Hematopoietic multipotent progenitor cell (in vitro differentiated cells): ENCODE results near the gene DLG4. TPM values are rescaled to one million over a fixed set of nuclear protein-coding genes. Genes with fewer than 3 reads are reported as not detected.

ENCODE experiments used
- DNase-seq, 3 donors: peaks; one replicate each; pipeline ENCODE4 v3.0.0-alpha.2; 2011 to 2015; ENCODE audit warnings: low read depth in 2 of 3, low spot score in 2 of 3
- total RNA-seq: library from RNA; depleted of rRNA; stranded (reverse); fragments of >200 nt; gene quantifications from one replicate; pipeline ENCODE4 v1.2.3, GENCODE V29; 2012

DLG4 gene
- total RNA-seq, 1 donor = 26.9 TPM

DNA sequence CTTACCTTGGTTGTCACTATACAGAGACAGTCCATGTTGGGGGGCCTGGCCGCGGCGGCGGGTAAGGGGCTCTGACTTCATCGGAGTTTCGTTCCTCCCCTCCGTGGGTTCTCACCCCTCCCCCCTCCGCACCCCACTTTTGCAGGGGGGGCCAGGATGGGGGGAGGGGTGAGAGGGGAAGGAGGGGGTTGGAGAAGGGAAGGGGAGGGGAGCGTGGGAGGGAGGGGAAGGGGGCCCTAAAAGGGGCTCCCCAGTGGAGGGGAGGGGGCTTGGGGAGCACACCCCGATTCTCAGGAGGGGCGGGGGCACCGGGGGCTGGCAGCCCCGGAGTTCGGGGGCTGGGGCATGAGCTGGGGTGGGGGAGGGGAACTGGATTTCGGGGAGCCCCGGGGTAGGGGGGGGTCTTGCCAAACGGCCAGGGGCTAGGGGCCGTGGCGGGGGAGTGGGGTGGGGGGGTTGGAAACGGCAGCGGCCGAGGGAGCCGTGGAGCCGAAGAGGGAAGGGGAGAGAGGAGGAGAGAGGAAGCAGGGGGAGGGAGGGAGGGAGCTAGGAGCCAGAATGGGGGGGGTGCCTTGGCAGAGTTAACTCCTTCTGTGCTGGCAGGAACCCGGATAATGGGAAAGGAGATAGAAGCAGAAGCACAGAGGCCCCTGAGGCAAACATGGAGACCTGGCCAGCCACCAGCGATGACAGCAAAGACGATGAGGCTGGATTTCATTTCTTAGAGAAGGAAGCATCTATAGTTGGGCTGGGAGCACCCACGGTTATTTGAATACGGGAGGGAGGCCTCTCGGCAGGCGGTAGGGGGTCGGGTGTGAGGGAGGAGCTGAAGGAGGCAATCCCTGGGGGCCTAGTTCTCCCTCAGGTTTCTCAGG is 2.3 kb downstream of the DLG4 start:
- peak in 1 of 3 donors; percentile 75 for DNase-seq

DNA sequence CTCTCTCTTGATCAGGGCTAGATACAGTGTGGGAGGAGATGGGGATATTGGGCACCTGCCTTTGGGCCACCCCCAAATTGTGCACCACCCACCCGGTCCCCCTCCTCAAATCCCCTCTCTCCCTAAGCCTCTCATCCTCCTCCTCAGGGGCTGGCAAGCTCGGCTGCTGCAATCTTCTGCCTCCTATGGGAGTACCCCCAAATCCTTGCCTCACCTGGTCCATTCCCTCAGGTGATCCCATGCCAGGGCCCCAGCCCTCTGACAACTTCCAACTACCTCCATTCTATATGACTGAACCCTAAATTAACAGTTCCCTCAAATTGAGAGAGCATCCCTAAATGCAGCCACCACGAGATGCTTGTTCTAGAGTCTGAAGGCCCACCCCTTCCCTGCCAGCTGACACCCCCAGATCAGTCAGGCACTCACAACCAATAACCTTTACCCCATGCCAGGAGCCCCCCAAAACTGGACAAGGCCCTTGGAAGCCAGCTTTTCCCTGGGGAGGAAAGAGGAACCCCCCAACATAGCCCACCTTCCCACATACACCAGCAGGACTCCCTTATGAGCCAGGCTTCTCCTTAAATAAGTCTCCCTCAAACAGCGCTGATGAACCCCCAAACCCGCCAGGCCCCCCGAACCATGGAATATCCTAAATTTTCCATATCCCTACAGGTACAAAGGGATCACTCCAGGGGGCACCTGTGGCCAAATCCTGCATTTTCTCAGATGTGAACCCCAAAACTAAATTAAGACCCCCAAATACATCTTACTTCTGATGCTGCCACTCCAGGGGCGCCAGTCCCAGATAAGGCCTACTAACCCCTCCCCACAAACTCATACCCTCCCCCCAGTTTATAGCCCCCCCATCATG is 3.2 kb downstream of the DLG4 start:
- DNase-seq = no peak

DNA sequence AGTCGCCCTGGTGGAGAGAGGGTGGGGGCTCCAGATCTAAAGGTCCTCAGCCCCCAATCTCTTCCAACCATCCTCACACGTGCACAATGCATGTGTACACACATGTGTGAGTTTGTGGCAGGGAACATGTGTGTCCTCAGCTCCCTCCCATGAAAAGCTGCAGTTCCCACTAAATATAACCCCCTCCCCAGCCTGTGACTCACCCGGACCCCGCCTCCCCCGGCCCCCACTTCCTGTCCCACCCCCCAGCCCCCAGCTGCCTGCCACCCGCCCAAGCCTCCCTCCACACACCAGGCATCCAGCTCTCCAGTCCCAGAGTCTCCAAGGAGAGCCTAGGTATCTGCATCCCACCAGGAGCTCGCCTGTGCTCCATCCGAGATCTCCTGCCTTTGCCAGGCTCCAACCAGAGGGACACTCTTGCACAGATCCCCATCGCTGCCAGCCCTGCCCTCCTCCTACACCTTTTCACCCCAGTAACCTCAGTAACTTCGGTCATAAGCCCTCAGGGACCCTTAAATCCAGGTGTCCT is 3.9 kb downstream of the DLG4 start:
- DNase-seq = no peak

DNA sequence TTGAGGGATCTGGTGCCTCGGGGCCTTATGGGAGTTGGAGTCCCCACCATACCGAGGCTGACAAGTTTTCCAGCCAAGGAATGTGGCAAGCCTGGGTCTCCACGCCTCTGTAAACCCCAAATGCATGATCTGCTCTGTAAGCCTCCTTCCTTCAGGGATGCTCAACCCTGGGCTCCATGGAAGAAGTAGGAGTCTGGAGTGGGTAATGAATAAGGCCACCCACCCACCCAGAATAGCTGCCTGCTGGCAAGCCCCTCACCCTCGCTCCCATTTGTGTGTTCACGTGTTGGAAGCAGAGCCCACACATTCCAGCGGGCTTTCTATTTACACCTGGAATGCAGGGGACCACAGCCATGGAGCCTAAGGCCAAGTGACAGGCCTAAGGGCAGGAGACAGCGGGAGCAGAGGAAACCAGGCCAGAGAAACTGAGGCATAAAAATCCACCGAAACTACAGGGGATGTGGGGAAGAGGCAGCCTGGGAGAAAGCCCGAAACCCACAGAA is 4.4 kb downstream of the DLG4 start:
- no peak for DNase-seq

DNA sequence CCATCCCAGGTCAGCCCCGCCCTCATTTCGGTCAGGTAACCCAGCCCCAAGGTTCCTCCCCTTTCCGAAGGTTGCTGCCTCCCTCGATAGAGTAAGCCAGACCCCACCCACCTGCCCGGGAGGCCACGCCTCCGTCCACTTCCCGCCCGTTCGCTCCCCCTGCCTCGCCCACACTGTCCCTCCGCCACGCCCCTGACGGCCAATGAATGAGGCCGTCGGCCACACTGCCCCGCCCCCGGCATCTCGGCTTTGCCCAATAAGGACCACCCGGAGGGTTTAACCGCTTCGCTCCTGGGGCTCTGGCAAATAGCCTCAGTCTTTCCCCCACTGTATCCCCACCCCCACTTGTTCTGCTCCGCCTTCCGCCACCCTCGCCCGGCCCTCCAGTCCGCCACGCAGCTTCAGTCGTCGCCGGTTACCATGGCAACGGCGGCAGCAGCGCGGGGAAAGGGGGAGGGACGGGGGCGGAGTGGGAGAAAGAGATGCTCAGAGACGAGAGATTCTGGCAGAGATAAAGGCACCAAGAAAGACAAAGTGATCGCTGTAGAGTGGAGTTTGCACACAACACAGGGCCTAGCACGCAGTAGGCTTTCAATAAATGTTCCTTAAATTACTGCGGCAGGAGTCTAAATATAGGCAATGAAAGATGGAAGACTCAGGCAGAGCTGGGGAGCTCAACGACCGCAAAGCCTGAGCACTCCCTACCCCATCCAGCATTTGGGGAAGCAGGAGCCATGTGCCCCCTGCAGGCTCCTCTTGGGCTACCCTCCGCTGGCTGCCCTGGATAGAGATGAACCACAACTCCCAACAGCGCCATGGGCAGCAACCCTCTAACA is 5.1 kb downstream of the DLG4 start:
- DNase-seq = peak; percentile 95 to 99 (median 99)

DNA sequence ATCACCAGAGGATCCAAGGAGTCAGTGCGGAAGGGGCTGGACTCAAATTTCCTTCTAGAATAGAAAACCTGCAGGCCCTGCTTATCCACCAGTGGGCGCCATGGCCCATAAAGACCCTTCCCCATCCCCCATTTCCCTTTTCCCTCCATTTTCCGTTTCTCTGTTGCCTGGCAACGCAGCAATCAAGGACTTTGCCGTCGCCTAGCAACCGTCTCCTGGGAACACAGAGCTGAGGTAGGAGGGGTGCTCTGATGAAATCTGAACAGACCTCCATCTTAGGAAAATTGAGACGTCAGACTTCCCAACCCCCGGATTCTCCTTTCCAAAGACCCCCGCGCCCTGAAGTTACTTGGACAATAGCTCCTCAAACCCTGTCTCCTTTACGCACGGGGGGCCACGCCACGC is 5.7 kb downstream of the DLG4 start:
- peak; percentile 83 to 96 (median 94) for DNase-seq

DNA sequence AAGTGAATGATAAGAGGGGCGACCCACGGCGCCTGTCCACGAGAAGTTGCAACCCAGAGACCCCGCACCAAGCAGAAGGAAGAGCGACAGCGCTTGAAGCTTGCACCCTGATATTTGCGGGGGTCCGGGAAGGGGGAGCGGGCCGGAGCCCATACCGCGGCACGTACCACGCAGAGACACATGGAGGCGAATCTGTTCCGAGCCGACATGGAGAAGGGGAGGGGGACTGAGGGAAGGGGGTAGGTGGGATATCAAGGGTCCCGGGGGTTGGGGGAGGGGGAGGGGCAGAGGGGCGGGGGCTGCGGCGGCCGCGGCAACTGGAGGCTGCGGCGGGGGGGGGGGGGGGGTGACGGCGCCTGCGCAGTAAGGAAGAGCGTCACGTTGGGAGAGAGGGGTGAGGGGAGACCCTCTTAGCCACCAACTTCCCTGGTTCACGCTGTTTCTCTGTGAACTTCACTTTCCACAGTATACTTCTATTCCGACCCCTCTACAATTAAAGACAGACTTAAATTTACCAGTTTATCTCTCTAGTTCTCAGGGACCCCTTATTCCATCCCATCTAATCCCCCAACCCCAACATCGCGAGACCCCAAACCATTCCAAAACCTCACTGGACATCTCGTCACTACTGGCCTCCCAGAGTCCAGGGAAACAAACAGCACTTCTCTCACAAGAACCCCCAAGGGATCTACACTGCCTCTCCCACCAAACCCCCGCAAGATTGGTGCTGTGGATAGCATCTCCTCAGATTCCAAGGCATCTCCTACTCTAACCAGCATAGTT is 8.0 kb downstream of the DLG4 start:
- DNase-seq = no peak

DNA sequence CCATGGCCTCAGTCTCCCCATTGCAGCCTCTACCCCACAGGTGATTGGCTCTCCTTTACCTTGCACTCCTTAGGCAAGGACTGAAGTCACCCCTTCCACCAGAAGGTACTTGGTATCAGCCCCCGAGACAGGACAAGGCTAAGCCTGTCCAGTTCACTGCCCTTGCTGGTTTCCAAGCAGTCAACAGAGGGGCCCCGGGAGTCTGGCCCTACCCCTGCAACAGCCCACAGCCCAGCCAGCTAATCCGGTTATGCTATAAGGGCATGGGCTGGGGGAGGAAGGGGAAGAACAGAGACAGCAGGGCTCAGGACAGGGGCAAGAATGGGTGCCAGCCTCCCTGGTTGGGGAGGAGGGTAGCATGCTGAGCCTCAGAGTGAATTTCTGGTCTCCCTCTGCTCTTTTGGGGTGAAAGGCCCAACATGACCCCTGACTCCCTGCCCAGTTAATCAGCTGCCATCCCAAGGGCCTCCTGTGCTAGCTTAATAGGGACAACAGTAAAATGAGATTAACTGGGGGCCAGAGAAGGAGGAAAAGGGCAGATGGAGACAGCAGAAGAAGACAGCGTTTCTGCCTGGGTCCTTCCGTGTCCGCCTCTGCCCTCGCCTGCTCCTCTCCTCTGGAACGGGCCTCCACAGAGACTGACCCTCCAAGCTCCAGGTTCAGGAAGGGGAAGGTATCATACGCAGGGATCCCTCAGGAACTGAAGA is 10.7 kb downstream of the DLG4 start:
- DNase-seq = no peak

DNA sequence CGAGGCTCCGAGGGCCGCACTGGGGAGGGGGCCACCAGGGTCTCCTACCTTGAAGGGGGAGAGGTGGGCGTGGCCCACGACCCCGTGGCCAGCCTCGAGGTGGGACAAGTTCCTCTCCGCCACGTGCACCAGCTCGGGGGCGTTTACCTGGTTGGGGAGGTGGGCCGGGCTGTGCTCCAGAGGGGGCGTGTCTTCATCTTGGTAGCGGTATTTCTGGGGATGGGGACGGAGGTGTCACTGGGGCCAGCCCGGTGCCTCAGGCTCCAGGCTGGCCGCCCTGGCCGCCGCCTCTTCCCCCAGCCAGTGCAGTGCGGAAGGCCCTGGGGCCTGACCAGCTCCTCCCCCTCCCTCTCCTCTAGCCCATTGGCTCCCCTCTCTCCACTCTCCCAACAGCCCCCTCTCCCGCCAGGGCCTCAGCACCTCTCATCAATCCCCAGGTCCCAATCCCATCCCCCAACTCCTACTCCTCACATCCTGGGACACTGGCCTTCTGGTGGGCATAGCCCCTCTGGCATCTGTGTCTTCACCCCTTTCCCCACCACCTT is 11.5 kb downstream of the DLG4 start:
- DNase-seq = no peak

DNA sequence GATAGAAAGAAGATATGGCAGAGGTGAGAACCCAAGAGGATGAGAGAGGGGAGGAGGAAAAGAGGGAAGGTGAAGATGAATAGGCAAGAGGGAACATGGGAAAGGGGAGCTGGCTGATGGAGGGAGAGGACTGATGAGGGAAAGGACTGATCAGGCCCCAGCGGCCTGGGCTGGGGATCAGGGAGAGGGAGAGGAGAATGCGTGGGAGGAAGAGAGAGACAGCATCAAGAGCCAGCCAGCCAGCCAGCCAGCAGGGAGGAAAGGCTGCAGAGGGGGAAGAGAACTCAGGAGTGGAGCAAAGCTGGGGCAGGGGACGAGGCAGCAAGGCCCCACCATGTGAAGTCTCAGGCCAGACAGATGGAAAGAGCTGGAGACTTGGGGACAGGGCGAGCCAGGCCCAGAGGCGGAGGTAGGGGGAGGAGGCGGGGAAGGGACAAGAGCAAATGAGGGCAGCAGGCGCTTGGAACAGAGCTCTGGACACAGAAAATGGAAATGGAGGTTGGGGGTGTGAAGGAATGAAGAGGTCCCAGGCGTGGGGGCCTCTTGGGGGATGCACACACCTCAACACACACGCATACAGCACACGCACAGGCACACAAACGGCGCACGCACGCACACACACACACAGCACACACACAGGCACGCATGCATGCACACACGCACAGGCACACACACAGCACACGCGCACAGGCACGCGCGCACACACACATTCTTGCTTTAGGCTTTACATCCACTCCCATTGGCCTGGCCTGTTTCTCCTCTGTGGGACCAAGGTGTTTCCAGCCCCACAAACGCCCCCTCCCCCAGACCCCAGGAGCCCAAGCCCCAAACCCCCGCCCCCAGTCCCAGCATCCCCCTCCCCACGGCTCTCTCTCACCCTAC is 12.3 kb downstream of the DLG4 start:
- no peak for DNase-seq

DNA sequence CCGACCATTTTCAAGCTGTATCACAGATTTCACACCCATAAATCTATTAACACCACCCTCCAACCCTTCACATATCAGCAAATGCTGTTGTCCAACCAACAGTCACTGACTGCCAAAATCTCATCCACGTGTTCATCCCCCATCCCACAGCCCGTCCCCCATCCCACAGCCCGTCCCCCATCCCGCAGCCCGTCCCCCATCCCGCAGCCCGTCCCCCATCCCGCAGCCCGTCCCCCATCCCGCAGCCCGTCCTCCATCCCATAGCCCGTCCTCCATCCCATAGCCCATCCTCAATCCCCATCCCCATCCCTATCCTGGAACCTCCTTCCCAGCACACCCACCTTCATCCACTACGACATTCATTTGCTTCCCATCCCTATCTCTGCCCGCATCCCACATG is 14.1 kb downstream of the DLG4 start:
- DNase-seq = no peak

DNA sequence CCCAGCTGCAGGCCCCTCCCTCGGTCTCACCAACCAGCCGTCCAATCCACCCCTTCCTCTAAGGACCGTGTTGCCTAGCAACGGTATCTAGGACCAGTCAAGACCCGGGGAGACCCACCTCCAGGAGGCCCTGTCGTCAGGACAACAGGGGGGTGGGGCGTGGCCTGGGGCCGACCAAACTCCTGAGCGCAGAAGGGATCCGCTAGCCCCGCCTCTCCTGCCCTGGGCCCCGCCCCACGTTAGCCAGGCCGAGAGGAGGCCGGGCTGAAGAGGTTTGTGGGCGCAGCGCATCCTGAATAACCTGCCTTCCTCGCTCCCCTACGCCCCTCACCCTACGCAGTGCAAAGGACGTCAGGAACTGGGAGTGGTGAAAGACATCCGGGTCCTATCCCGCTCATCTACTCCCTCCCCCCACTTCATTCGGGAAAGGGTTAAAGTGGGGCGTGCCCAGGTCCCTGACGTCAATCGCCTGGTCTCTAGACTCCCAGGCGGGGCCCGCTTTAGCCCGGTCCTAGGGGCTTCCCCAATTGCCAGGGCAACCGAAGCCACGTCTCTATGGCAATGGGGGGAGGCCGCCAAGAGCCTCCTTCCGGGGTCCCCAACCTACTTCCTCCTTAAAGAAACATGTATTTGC is 14.7 kb downstream of the DLG4 start:
- DNase-seq = peak; percentile 95 to 97 (median 96)

DNA sequence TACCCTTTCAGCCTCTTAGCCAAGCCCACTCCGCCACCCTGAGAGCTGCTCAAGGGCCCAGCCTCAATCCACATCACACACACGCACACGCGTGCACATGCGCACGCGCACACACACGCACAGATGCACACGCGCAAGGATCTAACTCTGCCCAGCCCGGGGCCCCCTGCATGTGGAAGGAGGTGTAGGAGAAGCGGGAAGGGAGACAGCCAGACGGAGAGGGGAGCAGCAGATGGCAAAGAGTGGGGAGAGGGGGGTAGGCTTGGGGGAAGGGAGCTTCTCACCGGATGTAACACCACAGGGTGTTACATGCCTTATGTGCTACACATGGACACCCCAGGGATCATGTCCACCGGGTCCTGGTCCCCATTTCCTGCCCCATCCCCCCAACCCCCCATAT is 15.3 kb downstream of the DLG4 start:
- no peak for DNase-seq

DNA sequence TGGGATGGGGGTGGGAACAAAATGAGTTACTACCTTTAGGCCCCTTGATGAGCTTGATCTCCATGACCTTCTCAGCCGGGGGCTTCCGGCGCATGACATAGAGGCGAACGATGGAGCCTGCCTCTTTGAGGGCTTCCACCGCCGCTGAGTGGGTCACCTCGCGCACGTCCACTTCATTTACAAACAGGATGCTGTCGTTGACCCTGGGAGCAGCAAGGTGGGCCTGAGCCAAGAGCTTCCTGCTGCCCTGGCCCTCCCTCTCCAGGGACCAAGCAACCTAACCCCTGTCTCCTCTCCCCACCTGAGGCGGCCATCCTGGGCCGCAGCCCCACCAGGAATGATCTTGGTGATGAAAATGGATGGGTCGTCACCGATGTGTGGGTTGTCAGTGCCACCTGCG is 16.2 kb downstream of the DLG4 start:
- DNase-seq = no peak

DNA sequence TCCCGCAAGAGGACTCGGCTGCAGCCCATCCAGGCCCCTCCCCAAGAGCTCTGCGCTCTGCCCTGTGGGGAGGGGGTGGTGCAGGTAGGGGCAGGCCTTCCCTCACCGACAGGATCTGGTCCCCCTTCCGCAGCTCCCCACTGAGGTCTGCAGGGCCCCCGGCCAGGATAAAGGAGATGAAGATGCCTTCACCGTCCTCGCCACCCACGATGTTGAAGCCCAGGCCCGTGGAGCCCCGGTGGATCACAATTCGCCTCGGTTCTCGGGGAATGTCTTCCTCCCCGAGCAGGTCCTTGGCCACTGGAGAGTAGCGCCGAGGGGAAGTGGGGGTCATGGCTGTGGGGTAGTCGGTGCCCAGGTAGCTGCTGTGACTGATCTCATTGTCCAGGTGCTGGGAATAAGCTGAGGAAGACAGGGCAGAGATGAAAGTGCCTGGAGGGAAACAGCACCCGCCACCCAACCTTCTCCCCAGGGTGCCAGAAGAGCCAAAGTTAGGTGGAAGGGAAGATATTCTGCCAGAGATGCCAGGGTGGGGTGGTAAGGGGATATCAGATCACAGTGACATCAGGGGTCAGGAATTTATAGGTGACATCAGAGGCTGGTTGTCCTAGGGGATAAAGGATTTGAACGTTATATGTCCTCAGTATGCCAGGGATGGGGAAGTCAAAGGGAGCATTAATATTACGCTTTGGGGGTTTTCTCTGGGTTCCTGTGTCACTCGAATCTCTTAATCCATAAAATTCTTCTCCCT is 22.8 kb downstream of the DLG4 start:
- DNase-seq = no peak

DNA sequence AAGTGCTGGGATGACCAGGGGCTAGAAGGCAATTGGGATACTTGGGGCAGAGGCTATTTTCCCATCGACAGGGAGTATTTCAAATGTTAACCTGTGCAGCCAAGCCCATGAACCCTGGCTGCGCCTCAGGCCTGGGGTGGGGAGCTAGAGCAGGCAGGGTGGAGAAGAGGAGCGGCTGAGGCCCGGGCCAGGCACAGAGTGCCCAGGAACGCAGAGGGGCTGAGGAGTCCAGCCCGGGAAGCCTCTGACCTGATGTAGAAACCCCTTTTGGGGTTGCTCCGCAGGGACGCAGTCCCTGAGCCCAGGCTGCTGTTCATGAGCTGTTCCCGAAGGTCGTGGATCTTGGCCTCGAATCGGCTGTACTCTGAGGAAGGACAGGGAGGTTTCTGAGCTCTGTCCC is 23.7 kb downstream of the DLG4 start:
- no peak for DNase-seq
